Activated CD4-positive, alpha-beta T cell treated with anti-CD3 and anti-CD28 coated beads, Interleukin-10, Interleukin-2, amounts not matched to agents 100 ng/mL and 50 ng/mL, durations not matched to agents 16 hours and 8 hours (primary cell): ENCODE data around the gene ENTHD1.

ENCODE experiments used
- DNase-seq: peaks from one replicate; pipeline ENCODE4 v3.0.0-alpha.2; 2020

The ENTHD1 gene

DNA sequence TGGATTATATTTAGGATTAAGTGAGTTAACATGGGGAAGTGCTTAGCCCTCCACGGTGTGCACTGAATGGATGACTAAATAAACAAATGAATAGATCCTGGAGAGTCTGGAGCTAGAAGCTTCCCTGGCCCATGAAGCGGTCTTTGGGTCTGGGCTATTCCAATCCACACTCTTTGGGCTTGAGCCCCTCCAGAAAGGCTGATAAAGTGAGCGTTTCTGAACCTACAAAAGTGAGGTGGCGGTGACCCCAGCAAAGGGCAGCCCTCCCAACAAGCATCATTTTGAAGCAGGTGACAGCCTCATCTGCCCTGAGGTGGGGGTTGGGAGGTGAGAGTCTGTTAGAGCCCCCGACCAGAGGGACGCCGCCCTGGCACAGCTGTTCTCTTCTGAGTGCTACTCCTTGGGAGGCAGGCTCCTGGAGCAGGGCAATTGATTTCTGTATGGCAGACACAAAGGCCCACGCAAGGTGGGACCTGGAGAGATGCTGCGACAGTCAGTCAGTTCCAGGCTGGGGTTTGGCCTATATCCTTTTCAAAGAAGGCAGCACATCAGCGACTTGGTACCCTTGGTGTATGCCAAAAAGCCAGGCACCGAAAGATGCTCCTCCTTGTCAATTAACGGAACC lies 165.2 kb downstream of the ENTHD1 start:
- no peak for DNase-seq

DNA sequence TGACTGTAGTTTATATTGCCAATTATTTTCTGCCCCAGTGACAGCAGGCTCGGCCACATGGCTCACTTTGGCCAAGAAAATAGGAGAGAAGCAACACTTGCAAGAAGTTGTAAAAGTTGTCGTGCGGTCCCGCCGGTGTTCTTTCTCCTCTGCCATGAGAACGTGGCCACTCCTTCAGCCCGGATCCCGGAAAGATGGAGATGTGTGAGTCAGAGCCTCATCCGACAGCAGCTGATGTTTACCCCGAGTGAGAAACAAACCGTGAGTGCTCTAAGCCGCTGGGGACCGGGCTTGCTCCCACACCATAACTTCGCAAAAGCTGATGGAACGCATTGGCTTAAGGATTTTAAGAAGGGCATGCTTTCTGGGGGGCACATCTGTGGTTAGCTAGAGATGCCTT lies 166.0 kb downstream of the ENTHD1 start:
- DNase-seq = no peak

DNA sequence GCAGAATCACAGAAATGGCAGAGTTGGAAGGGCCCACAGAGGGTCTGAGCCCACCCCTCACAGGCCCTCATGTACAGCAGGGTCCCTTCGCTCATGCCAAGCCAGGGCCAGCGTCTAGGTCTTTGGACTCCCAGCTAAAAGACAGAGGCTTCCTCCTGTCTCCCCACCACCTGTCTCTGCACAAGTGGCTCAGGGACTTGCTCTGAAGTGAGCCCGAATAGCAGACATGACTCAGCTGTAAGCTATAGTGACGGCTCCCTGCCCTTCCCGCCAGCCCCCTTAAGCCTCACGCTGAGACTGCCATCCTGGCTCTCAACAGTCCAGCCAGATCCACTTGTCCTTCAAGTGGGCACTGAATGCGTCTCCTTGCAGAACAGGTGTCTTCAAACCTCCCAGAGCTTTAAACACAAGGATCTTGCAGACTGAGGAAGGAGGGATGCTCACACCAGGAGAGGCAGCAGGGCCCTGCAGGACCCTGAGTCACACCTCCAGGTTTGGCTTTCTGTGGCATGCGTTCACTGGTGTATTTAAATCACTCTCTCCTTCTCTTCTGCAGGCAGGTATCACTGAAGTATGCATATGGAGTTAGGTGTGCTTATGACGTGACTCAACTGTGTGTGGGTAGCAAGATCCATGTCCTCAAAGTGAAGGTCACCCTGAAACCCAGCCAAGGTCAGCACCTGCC lies 168.1 kb downstream of the ENTHD1 start:
- no peak for DNase-seq

DNA sequence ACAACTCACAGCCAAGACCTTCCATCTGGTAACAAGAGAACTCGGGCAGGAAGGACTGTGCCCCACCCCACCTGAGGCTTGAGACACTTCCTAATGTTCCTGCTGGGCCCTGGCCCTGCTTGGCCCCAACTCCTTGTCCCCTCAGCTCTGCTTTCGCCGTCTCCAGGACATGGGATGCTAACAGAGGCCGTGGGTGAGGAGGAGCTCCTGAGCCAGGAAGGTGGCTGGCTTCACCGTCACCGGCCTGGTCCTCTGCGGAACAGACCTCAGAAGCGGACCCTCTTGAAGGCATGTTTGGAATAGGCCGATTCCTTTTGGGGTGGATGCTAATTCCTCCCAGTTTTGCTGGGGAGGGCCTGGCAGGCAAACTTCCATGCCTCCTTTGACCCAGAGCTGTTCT lies 168.7 kb downstream of the ENTHD1 start:
- DNase-seq = no peak

DNA sequence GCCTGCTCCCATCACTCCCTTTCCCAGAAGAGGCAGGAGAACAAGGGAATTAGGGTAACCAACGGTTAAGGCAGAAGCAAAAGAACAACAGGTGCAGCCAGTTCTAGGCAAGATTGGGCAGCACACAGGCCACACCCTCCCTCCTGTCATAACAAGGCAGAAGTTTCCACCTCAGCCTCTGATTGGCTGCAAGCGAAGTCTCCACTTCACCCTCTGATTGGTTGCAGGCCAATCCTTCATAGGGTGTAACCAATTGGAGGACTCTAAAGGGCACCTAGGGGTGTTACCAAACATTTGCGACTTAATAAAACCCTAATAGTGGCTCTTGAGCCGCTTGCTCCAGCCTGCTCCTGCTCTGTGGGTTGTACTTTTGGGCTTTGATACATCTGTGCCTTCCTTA lies 169.2 kb downstream of the ENTHD1 start:
- DNase-seq = no peak

DNA sequence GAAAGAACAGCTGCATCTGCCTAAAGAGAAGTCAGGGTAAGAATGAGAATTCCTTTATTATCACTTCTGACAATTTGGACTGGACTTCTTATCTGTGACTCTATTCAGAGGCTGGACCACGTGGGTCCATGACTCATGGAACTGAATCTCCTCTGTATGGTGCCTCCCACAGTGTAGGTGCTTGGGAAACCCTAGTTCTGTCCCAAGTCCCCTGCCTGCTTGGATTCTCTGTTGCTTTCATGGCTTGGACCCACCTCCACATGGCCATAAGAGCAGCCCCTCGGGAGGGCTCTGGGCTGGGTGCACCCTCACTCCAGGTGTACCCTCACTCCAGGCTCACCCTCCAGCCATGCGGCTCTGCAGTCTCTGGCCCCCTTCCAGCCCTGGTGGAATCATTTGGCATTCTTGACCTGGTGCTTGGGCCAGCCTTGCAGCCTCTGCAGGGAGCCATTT lies 169.6 kb downstream of the ENTHD1 start:
- no peak for DNase-seq

DNA sequence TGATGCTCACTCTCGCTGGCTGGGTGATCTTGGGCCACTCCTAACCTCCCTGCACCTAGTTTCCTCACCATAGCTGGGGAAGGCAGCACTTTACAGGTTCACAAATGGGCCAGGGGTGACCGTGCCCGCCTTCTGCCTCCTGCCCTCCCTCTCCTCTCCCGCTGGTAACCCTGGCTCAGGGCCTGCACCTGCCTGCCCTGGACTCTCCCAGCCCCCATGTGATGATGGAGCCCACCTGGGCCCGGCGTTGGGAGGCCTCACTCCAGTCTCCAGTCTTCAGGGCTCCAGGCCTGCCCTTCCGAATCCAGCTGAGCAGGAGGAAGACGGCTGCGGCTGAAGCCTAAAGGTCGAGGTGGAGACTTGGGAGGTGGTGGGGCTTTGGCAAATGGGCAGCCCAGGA lies 170.1 kb downstream of the ENTHD1 start:
- DNase-seq = no peak

DNA sequence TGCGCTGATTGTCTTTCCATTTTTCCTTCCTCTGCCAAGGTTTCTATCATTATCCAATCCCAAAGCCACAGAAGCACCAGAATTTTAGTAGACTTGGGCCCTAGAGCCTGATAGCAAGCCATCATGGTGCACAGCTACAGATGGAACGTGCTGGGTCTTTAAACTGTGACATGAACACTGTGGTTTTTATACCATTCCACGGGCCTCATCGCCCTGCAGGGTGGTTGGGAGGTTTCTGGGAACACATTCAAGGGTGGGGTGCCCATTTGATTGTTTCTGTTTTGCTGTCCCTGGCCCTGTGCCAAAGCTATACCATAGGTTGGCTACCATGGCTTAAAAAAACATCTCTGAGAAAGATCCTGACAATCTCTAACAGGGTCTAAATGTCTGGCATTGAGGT lies 171.1 kb downstream of the ENTHD1 start:
- DNase-seq = no peak

DNA sequence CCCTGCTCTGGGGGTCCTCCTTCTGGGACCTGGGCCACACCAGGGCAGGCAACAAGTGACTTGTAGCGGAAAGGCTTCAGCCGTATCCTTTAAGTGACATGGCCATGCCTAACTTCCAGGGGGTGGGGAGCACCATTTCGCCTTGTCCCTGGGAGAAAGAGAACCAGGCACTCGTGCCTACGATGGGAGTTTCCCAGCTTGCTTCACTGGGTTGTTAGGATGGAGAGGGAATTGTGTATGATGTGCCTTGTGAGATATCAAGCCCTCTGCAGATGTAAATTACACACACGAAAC lies 171.6 kb downstream of the ENTHD1 start:
- no peak for DNase-seq

DNA sequence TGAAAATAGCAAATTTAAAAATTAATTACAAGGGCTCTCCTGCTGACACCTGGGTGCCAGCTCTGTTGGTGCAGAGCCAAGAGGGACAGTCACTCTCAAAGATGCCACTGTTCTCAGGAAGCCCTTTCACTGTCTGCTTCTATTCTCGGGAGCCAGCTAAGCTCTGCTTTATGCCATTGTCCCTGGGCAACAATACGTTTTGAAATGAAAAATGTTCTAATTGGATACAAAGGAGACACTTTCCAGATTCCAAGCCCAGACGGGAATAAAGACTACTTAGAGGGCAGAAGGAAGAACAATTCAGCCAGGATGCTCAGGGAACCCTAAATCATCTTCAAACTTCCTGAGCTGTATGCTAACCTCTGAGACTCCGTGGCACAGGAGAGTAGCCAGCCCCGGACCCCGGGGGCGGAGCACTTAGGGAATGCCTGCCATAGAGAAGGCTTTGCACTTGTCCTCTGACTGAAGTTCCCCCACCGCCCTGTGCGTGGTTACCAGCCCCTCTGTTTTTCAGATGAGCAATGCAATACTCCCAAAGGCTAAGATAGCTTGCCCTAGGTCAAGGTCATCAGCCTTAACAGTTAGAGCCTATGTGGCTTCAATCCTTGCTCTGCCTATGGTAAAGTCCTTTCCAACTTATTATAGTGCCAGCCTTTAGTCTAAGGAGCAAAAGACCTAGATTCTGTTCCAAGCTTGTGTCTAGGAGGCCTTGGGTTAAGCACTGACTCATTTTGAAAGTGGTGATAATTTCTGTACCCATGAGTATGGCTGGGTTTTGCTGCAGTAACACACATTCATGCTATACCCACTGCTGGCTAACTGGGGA lies 172.1 kb downstream of the ENTHD1 start:
- peak; percentile 66 for DNase-seq

DNA sequence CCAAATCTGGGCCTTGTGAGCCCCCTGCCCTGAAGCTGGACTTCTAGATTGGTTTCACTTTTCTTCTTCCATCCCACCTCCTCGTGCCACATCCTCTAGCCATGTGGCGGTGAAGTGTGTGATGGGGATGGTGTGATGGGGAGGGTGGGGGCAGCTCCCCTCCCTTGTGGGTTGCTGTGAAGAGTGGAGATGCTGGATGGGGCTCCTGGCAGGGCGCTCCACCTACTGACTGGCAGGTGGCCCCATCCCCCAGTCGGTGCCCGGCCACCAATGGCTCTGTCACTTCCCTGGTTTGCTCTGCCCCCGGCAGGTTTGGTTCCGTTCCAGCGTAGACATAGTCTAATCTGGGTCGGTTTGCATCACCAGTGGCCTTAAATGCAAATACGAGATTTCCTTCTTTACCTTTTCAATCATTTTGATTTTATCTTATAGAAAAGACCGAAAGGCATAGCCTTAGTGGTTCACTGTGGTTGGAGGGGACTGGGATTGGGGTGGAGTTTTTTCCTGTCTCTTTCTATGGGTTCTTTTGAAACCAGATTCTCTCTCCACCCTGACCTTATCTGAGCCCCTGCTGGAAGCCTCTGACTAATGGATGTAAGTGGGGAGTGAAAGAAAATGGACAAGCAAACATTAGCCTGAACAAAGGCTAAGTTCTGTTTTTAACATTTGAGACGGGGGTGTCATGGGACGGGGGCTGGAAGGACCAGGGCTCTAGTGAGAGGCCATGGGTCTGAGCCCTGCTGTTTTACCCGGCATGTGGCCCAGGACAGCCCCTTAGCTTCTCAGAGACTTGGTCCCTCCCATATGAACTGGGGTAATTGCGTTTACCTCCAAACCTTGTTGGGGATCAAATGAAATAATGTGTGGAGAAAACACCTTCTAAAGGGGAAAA lies 173.8 kb downstream of the ENTHD1 start:
- no peak for DNase-seq

DNA sequence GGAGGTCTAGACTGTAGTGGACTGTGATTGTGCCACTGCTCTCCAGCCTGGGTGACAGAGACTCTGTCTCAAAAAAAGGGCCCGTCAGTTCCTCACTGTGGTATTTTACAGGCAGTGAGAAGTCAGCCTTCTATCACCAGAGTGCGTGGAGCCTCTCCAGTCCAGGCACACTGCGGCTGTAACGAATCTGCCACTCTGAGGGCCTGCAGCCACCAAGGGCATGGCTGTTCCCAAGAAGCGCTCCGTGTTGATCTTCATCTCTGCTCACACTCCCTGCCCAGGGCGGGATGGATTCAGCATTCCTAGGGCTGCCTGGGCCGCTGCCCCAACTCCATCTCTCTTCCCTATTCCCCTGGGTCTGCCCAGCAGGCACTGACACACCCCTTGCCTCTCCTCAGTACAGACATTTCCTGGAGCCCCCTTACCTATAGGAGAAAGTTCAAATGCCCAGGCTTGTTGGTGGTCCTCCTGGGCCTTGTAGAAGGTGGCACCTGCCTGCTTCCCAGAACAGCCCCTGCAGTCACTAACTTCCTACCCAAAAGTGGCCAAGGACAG lies 174.6 kb downstream of the ENTHD1 start:
- DNase-seq = no peak

DNA sequence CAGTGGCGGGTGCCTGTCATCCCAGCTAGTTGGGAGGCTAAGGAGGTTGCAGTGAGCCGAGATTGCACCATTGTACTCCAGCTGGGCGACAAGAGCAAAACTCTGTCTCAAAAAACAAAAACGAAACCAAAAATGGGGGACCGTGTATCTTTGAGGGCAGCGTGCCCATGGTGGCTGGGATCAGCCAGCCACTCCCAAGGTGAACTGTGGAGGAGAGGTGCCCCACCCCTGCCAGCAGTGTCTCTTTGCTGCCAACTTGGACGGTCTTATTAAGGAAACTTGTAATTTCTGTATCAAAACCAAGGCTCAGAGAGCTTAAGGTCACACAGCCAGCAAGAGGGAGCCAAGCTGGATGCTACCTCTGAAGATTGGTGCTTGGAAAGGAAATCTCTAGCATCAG lies 175.4 kb downstream of the ENTHD1 start:
- DNase-seq = no peak

DNA sequence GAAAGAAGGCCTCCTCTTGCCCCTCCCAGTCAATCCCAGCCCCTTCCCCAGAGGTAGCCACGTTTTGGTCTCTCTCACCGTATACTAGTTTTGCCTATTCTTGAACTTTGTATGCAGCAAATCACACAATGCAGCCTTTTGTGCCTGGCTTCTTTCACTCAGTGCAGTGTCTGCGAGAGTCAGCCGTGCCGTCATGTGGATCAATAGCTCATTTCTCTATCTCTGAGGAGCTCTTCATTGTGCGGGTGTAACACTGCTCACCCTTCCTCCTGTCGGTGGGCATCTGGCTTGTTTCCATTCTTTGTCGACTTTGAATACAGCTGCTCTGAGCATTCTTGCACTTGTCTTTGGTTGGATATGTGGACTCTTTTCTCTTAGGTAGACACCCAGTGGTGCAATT lies 176.5 kb downstream of the ENTHD1 start:
- no peak for DNase-seq

DNA sequence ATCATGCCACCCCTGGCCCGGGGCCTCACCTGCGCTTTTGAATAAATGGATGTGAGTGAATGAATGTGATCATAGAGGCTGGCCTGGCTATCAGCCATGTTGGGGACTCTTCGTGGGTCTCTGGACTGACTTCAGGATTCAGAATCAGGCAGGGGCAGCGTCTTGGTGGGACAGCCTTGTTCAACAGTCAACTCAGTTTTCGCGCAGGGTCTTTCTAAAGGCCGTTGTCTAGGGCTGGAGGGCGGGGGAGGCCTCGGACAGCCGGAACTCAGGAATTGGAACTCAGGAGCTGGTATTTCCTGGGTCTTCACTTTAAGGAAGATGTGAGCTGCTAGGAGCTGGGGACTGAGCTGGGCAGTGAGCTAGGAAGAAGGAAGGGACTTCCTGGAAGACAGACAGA lies 177.0 kb downstream of the ENTHD1 start:
- no peak for DNase-seq

DNA sequence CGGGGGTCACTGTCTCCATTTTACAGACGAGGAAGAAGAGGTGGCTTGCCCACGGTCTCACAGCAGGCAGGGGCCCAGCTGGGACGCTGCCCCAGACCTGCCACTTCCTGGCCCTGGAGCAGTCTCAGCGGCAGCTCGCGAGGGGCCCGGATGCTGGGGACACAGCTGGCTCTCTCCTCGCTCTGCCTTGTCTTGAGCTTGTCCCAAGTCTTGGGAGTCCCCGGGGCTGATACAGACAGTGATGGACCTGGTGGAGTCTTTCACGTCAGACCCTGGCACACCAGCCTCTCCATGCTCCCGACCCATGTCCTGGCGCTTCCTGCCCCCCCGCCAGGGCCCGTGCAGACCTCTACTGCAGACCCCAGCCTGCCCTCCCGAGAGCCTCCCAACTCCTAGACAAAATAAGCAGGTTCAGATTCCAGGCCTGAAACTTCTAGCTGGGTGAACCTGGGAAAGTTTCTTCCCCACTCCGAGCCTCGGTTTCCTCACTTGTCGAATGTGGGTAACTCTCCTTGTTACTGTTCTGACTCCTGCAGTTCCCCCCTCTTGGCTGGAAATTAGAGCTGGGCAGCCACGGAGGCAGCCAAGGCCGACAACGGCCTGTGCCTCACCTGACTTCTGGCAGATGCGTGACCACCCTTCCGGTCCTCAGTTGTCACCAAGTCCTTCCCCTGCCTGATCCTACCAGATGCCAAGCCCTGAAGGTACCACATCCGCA lies 177.6 kb downstream of the ENTHD1 start:
- no peak for DNase-seq

DNA sequence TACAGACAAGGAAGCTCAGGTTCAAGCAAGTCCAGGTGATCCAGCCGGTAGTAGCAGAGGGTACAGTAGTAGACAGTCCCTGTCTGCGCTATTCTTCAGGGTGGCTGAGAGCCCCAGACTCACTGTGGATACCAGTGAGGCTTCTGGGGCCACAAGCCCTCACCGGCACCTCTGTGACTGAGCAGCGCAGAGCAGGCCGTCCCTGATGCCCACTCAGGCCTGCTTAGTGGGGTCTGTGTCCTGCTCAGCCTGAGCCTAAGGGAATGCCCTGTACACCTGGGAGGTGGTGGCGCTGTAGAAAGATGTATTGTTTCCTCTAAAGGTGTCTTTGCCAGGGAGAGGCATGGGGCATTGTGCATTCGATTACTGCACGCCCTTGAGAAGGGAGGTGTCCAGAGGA lies 179.2 kb downstream of the ENTHD1 start:
- no peak for DNase-seq

DNA sequence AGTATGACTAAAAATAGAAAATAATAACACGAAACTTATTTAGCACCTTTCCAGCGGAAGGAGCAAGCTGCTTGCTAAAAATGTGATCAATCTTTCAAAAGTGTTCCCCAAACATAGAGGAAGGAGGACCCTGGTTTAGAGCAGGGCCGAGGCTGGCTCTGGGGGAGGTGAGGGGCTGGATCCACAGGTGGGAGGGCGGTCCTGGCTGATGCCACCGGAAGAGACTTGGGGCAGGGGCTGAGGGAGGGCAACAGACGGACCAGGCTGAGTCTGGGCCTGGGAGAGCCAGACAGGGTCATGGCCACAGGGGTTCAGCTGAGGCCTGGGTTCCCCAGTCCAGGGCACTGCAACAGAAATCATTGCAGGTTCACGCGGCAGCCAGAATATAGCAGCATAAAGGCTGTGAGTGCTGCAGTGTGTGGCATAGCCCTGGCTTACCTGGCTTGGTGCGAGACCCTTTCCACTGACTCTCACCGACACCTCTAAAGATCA lies 179.7 kb downstream of the ENTHD1 start:
- DNase-seq = no peak

DNA sequence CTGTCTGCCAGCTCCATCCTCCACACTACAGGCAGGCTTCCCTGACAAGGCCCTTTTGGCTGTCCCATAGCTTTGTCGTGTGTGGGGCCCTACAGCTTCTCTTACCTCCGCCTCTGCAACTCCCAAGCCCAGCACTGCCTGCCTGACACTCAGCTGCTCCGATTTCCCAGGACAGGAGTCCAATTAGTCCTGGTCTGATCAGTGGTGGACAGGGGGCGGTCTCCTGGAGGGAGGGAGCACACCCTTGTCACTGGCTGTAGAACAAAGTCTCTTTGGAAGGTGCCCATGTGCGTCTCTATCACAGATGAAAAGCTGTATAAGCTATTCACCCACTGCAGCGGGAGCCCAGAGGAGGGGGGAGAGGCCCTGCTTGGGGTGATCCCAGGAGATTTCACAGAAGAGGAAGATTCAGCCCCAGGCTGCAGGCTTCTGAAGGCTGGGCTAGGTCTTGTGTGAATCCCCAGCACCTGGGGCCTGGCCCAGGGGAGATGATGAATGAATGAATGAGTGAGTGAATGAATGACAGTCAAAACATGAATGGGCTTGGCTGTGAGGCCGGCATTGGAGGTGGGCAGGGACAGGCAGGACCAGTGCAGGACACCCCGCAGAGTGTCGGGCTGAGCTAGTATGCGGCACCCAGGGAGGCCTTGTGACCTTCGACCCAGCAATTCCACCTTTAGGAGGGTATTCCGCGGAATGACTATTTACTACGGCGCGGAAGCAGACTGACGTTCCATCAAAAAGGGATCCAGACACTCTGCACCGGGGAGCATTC lies 180.6 kb downstream of the ENTHD1 start:
- no peak for DNase-seq

DNA sequence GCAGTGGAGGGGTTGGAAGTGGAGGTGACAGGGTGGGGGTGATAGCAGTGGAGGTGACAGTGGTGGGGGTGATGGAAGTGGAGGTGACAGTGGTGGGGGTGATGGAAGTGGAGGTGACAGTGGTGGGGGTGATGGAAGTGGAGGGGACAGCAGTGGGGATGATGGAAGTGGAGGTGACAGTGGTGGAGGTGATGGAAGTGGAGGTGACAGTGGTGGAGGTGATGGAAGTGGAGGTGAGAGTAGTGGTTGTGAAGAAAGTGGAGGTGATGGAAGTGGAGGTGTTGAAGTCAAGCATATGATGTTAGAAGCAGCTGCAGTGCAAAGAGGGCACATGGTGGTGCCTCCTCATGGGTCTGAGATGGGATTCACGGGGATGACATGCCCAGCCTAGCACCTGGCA lies 181.5 kb downstream of the ENTHD1 start:
- DNase-seq = no peak
